ENCODE data around the gene DERA. TPM values are rescaled to one million over a fixed set of nuclear protein-coding genes. Genes with fewer than 3 reads are reported as not detected.

DERA gene
- total and polyA plus RNA-seq, 2 of the 13 experiments (the other 11 are each of a cell fraction or from before 2014, with no cell fraction given), result 24.0 to 51.3 TPM

DNA sequence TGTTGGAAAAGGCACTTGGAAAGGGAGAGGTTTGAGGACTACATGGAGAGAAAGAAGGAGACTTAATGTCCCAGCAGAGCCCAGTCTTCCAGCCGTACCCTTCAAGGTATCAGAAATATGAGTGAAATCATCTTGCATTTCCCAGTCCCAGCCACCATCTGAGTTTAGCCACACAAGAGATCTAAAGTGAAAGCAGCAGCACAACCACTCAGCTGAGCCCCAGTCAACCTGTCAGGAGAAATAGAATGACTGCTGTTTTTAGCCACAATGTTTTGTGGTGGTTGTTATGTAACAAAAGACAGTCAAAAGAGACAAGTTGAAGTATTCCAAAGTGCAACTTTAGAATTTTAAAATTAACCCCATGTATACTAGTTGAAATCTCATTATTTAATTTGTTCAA is 28.0 kb downstream of the DERA start:
- Histone ChIP-seq H3K27me3 (ENCODE audit: control insufficient read depth in 1 of 2, insufficient read depth in 2 of 2, low read length in 2 of 2) (no peaks in the 10 kb centered on the region), H3K79me2 (ENCODE audit: insufficient read depth, low read length) (peaks cover 4% of the 10 kb centered on the region), H3K36me3 (replicated peaks in 1 of 2; ENCODE audit: control insufficient read depth in 1 of 2, insufficient read depth in 2 of 2, low read length in 2 of 2) (no peaks in the 10 kb centered on the region), H3K4me1 (ENCODE audit: insufficient read depth, low read length) (no peaks in the 10 kb centered on the region), H3K9ac (ENCODE audit: insufficient read depth, low read depth, low read length) (no peak overlapping the region), H3K4me2 (ENCODE audit: low read depth, low read length) (no peak overlapping the region), H4K20me1 (ENCODE audit: insufficient read depth, low read length) (no peaks in the 10 kb centered on the region), H3K9me3 (ENCODE audit: low read length) (peaks cover 9% of the 10 kb centered on the region), H3K4me3 (replicated peaks in 1 of 3; ENCODE audit: insufficient read depth in 1 of 3, low read depth in 2 of 3, low read length in 3 of 3) (no peak overlapping the region), H2AFZ (ENCODE audit: low read length) (no peak overlapping the region), H3K27ac (ENCODE audit: extremely low read length, insufficient read depth, low read length) (no peak overlapping the region)
- WGBS (ENCODE audit: low lambda C conversion rate), result 100% methylated on average over 1 of the region's 1 CpG
- DNase-seq (ENCODE audit: low spot score), result peak; percentile 2
- TF ChIP-seq SCMH1 (CRISPR knock-in tag; IDR thresholded peaks at IDR 0.05; ENCODE audit: borderline replicate concordance) (no peak), ZKSCAN8 (CRISPR knock-in tag; IDR thresholded peaks at IDR 0.05; ENCODE audit: borderline replicate concordance) (no peak), U2AF2 (IDR thresholded peaks at IDR 0.05; ENCODE audit: low read depth, low read length) (no peak), ZNF572 (CRISPR knock-in tag; IDR thresholded peaks at IDR 0.05) (no peak), MIXL1 (CRISPR knock-in tag; IDR thresholded peaks at IDR 0.05) (0 out of 2 replicates have a peak, but pooled peaks have one; percentile 33), ZNF264 (CRISPR knock-in tag; IDR thresholded peaks at IDR 0.05) (no peak), SKI (IDR thresholded peaks at IDR 0.05; ENCODE audit: partially characterized antibody) (no peak), ZNF331 (CRISPR knock-in tag; IDR thresholded peaks at IDR 0.05) (peak; percentile 100)
- TF ChIP-seq, protein P1, sequence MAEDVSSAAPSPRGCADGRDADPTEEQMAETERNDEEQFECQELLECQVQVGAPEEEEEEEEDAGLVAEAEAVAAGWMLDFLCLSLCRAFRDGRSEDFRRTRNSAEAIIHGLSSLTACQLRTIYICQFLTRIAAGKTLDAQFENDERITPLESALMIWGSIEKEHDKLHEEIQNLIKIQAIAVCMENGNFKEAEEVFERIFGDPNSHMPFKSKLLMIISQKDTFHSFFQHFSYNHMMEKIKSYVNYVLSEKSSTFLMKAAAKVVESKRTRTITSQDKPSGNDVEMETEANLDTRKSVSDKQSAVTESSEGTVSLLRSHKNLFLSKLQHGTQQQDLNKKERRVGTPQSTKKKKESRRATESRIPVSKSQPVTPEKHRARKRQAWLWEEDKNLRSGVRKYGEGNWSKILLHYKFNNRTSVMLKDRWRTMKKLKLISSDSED (CRISPR knock-in tag; IDR thresholded peaks at IDR 0.05), result no peak
- ATAC-seq, result no peak
- ChIA-PET CTCF (ENCODE audit: low intra/inter-chr PET ratio, low total read pairs) (no interaction called here), POLR2A (no interaction called here)
- intact Hi-C loops (cut with micrococcal nuclease; ENCODE audit: unreplicated experiment), result no loop called here
- no TSS peak for BruUV-seq (replicated peaks)
- in situ Hi-C loops (cut with HindIII; ENCODE audit: extremely low pct_ligation_motif_present, low pct_unique_long_range_greater_than_20kb), result no loop called here
- no peak for FAIRE-seq

DNA sequence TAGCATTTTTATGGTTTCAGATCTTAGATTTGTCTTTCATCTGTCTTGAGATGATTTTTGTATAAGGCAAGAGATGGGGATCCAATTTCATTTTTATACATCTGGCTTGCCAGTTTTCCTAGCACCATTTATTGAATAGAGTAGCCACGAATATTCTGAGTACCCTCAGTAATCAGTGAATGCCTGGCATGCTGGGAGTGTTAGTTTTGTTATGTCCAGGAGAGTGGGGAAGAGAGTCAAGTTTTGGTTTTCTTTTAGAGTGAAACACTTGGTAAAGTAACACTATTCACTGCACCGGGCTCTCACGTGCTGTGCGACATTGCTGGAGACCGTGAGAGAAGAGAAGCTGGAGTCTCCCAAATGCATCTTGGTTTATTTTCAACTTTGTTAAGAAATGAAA is 31.3 kb downstream of the DERA start:
- POLR2A ChIA-PET, result no interaction called here
- Histone ChIP-seq H3K9ac (ENCODE audit: insufficient read depth, low read depth, low read length) (no peak overlapping the region), H3K9me3 (ENCODE audit: low read length) (peaks cover 9% of the 10 kb centered on the region), H3K4me2 (ENCODE audit: low read depth, low read length) (no peak overlapping the region), H3K36me3 (replicated peaks in 1 of 2; ENCODE audit: control insufficient read depth in 1 of 2, insufficient read depth in 2 of 2, low read length in 2 of 2) (no peaks in the 10 kb centered on the region), H2AFZ (ENCODE audit: low read length) (no peak overlapping the region), H3K4me1 (ENCODE audit: insufficient read depth, low read length) (no peaks in the 10 kb centered on the region), H3K79me2 (ENCODE audit: insufficient read depth, low read length) (peaks cover 4% of the 10 kb centered on the region), H3K27me3 (ENCODE audit: control insufficient read depth in 1 of 2, insufficient read depth in 2 of 2, low read length in 2 of 2) (no peaks in the 10 kb centered on the region), H4K20me1 (ENCODE audit: insufficient read depth, low read length) (no peaks in the 10 kb centered on the region), H3K27ac (ENCODE audit: extremely low read length, insufficient read depth, low read length) (no peak overlapping the region), H3K4me3 (replicated peaks in 1 of 3; ENCODE audit: insufficient read depth in 1 of 3, low read depth in 2 of 3, low read length in 3 of 3) (no peak overlapping the region)
- in situ Hi-C loops (cut with HindIII; ENCODE audit: extremely low pct_ligation_motif_present, low pct_unique_long_range_greater_than_20kb) (no loop called here), intact Hi-C loops (cut with micrococcal nuclease; ENCODE audit: unreplicated experiment) (no loop called here)
- no TSS peak for BruUV-seq (replicated peaks)
- CTCF ChIA-PET (ENCODE audit: low intra/inter-chr PET ratio, low total read pairs), result no interaction called here
- DNase-seq (ENCODE audit: low spot score), result no peak
- no peak for FAIRE-seq
- 92% methylated on average over 5 of the region's 5 CpGs for WGBS (ENCODE audit: low lambda C conversion rate)
- no peak for ATAC-seq
- TF ChIP-seq ZNF101 (CRISPR knock-in tag; IDR thresholded peaks at IDR 0.05; ENCODE audit: borderline replicate concordance, low read depth) (no peak), NCOA1 (CRISPR knock-in tag; IDR thresholded peaks at IDR 0.05) (no peak), HNF4G (IDR thresholded peaks at IDR 0.05; ENCODE audit: borderline replicate concordance, low read depth, low read length) (no peak), HNF4G (CRISPR knock-in tag; IDR thresholded peaks at IDR 0.05; ENCODE audit: borderline replicate concordance, low read depth) (no peak)
- TF ChIP-seq, protein P2, sequence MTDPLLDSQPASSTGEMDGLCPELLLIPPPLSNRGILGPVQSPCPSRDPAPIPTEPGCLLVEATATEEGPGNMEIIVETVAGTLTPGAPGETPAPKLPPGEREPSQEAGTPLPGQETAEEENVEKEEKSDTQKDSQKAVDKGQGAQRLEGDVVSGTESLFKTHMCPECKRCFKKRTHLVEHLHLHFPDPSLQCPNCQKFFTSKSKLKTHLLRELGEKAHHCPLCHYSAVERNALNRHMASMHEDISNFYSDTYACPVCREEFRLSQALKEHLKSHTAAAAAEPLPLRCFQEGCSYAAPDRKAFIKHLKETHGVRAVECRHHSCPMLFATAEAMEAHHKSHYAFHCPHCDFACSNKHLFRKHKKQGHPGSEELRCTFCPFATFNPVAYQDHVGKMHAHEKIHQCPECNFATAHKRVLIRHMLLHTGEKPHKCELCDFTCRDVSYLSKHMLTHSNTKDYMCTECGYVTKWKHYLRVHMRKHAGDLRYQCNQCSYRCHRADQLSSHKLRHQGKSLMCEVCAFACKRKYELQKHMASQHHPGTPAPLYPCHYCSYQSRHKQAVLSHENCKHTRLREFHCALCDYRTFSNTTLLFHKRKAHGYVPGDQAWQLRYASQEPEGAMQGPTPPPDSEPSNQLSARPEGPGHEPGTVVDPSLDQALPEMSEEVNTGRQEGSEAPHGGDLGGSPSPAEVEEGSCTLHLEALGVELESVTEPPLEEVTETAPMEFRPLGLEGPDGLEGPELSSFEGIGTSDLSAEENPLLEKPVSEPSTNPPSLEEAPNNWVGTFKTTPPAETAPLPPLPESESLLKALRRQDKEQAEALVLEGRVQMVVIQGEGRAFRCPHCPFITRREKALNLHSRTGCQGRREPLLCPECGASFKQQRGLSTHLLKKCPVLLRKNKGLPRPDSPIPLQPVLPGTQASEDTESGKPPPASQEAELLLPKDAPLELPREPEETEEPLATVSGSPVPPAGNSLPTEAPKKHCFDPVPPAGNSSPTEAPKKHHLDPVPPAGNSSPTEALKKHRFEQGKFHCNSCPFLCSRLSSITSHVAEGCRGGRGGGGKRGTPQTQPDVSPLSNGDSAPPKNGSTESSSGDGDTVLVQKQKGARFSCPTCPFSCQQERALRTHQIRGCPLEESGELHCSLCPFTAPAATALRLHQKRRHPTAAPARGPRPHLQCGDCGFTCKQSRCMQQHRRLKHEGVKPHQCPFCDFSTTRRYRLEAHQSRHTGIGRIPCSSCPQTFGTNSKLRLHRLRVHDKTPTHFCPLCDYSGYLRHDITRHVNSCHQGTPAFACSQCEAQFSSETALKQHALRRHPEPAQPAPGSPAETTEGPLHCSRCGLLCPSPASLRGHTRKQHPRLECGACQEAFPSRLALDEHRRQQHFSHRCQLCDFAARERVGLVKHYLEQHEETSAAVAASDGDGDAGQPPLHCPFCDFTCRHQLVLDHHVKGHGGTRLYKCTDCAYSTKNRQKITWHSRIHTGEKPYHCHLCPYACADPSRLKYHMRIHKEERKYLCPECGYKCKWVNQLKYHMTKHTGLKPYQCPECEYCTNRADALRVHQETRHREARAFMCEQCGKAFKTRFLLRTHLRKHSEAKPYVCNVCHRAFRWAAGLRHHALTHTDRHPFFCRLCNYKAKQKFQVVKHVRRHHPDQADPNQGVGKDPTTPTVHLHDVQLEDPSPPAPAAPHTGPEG (CRISPR knock-in tag; IDR thresholded peaks at IDR 0.05), result no peak

All from HepG2 (cell line).